HCT116 (cell line): ENCODE measurements around the gene SLC66A1. TPM values are rescaled to one million over a fixed set of nuclear protein-coding genes. Genes with fewer than 3 reads are reported as not detected.

Experiments used
- ATAC-seq: fragments of 200-7000 bp; cut with Tn5 transposase; 2 replicates; pipeline ENCODE4 v1.9.1; 2020; ENCODE audit warnings: mild to moderate bottlenecking, moderate library complexity
- BruUV-seq: library from RNA; stranded (reverse); fragments of 400-500 nt; replicated peaks from 2 replicates; lab custom pipeline; 2021; lab: Mats Ljungman, UMichigan
- CTCF ChIA-PET: fragments of 300-600 bp; sonication (Branson Sonifier 250); formaldehyde crosslinking; loops from one replicate; lab custom pipeline; 2021; ENCODE audit warnings: antibody characterized with exemption; lab: Charles Lee
- POLR2A ChIA-PET: fragments of 300-600, 350-600 bp; sonication (Branson Sonifier 250); formaldehyde crosslinking; loops from one replicate; lab custom pipeline; 2021; ENCODE audit warnings: antibody characterized with exemption; lab: Charles Lee
- RAD21 ChIA-PET, 2 experiments: fragments of 300-600 bp; sonication (Branson Sonifier 250); formaldehyde crosslinking; loops; one replicate each; lab custom pipeline; 2023; ENCODE audit warnings: low total read pairs in 2 of 2; ENCODE audit not compliant: uncharacterized antibody in 2 of 2, unreplicated experiment in 2 of 2, low non-redundant PET in 1 of 2; lab: Charles Lee
- DNase-seq: peaks from one replicate; pipeline ENCODE4 v3.0.0-alpha.2; 2010; ENCODE audit warnings: low read depth, low spot score
- H2AFZ ChIP-seq: fragments of 200-600 bp; shearing (Covaris generic), sonication (generic); 2 replicates; pipeline ENCODE4 v1.6.1; 2017; ENCODE audit warnings: low read depth, mixed run types, mixed read lengths, antibody characterized with exemption, low read length; ENCODE audit not compliant: poor library complexity, severe bottlenecking
- H3K27ac ChIP-seq: 2 replicates; pipeline ENCODE4 v1.5.1; 2012; ENCODE audit warnings: low read depth, low read length
- H3K27me3 ChIP-seq: fragments of 200-600 bp; sonication (generic); 2 replicates; pipeline ENCODE4 v1.6.1; 2016; ENCODE audit warnings: mixed run types, low read length, mixed read lengths; ENCODE audit not compliant: insufficient read depth
- H3K36me3 ChIP-seq, 2 experiments: fragments of 200-500 bp in 1 of 2; fragments of 200-600 bp in 1 of 2; sonication (Bioruptor generic) in 1 of 2; sonication (generic) in 1 of 2; 2 replicates each; pipeline versions ENCODE4 v1.5.1 to v1.6.1; 2014 to 2016; ENCODE audit warnings: low read length in 2 of 2, inconsistent platforms in 1 of 2, mixed read lengths in 1 of 2, mixed run types in 1 of 2; ENCODE audit not compliant: insufficient read depth in 2 of 2, control insufficient read depth in 1 of 2
- H3K4me1 ChIP-seq, 2 experiments: fragments of 200-600 bp in 1 of 2; sonication (generic) in 1 of 2; 2 replicates each; pipeline versions ENCODE4 v1.5.1 to v1.6.1; 2012 to 2017; ENCODE audit warnings: low read length in 2 of 2, inconsistent platforms in 1 of 2, mild to moderate bottlenecking in 1 of 2, mixed read lengths in 1 of 2, mixed run types in 1 of 2, moderate library complexity in 1 of 2; ENCODE audit not compliant: insufficient read depth in 2 of 2, control insufficient read depth in 1 of 2
- H3K4me2 ChIP-seq: fragments of 200-600 bp; sonication (generic); 2 replicates; pipeline ENCODE4 v1.6.1; 2017; ENCODE audit warnings: mixed run types, low read length, mixed read lengths
- H3K4me3 ChIP-seq, 2 experiments: fragments of 200-600 bp in 1 of 2; sonication (generic) in 1 of 2; replicated peaks in 1 of 2; 2 replicates each; pipeline ENCODE4 v1.5.1; 2011 to 2016; ENCODE audit warnings: low read length in 2 of 2, control low read depth in 1 of 2, low read depth in 1 of 2, mild to moderate bottlenecking in 1 of 2, mixed read lengths in 1 of 2, mixed run types in 1 of 2
- H3K79me2 ChIP-seq: fragments of 200-600 bp; sonication (generic); 2 replicates; pipeline ENCODE4 v1.6.1; 2017; ENCODE audit warnings: mild to moderate bottlenecking, mixed run types, low read length, moderate library complexity, mixed read lengths; ENCODE audit not compliant: insufficient read depth
- H3K9ac ChIP-seq: fragments of 200-600 bp; sonication (generic); 2 replicates; pipeline ENCODE4 v1.6.1; 2016; ENCODE audit warnings: low read length, mixed read lengths
- H3K9me2 ChIP-seq: fragments of 200-600 bp; sonication (generic), shearing (Covaris generic); 2 replicates; pipeline ENCODE4 v1.6.1; 2017; ENCODE audit warnings: mixed run types, mild to moderate bottlenecking, moderate library complexity; ENCODE audit not compliant: insufficient read depth
- H3K9me3 ChIP-seq, 2 experiments: fragments of 200-500 bp in 1 of 2; fragments of 200-600 bp in 1 of 2; sonication (Bioruptor generic) in 1 of 2; sonication (generic) in 1 of 2; 2 replicates each; pipeline ENCODE4 v1.6.1; 2014 to 2017; ENCODE audit warnings: low read length in 2 of 2, mixed read lengths in 2 of 2, inconsistent platforms in 1 of 2, low read depth in 1 of 2, mild to moderate bottlenecking in 1 of 2, mixed run types in 1 of 2, moderate library complexity in 1 of 2; ENCODE audit not compliant: control insufficient read depth in 1 of 2, insufficient read depth in 1 of 2
- H4K20me1 ChIP-seq: fragments of 200-600 bp; sonication (generic), shearing (Covaris generic); 2 replicates; pipeline ENCODE4 v1.6.1; 2017; ENCODE audit warnings: mixed run types, mild to moderate bottlenecking, moderate library complexity; ENCODE audit not compliant: insufficient read depth
- ELF1 ChIP-seq: IDR thresholded peaks from 2 replicates; pipeline ENCODE4 v1.6.1; 2012; ENCODE audit warnings: low read depth, borderline replicate concordance
- EZH2 ChIP-seq: fragments of 200-600 bp; sonication (generic); IDR thresholded peaks from 2 replicates; pipeline ENCODE4 v1.6.1; 2017; ENCODE audit warnings: antibody characterized with exemption, mixed run types
- POLR2A ChIP-seq: IDR thresholded peaks from 2 replicates; pipeline ENCODE4 v1.7.0; 2011; ENCODE audit warnings: borderline replicate concordance; ENCODE audit not compliant: insufficient read depth, insufficient read length; ENCODE audit errors: extremely low read depth
- RAD21 ChIP-seq: IDR thresholded peaks from 2 replicates; pipeline ENCODE4 v1.6.1; 2012; ENCODE audit warnings: low read depth, mild to moderate bottlenecking
- ZFX ChIP-seq: fragments of 450-650 bp; IDR thresholded peaks from 2 replicates; pipeline ENCODE4 v1.6.1; 2017
- intact Hi-C: fragments of 100-400 bp; cut with micrococcal nuclease; formaldehyde crosslinking; loops from 2 replicates; pipeline ENCODE4 v1.10.0; 2022
- total RNA-seq: library from RNA; stranded (reverse); gene quantifications from one replicate; pipeline ENCODE4 v1.2.1, GENCODE V29; 2021; ENCODE audit not compliant: unreplicated experiment
- TF ChIP-seq, protein P1 (sequence below): IDR thresholded peaks from 2 replicates; pipeline ENCODE4 v1.6.1; 2012; ENCODE audit warnings: low read depth

Gene SLC66A1
- total RNA-seq, 1 experiment from 2014 or later, result 11.1 TPM

DNA sequence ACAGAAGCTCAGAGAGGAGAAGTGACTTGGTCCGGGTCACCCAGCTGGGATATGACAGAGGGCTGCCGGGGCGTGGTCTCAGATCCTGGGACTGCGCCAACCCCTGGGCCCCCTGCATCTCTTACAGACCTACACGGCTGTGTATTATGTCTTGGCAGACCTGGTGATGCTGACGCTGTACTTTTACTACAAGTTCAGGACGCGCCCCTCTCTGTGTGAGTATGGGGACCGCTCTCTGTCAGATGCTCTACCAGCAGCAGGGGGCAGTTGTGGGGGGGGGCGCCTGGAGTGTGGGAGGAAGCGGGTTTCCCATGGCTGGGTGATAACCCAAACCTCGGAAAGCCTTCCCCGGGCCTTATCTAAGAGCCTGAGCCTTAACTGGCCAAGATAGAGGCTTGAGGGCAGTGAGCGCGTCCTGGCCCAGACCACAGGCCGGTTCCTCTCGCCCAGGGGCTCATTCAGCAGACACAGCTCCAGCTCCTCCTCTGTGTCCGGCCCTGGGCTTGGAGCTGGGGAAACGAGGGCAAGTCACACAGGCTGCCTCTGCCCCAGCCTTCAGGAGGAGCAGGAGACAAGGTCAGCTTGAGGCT lies 13.3 kb downstream of the SLC66A1 start:
- no peaks in the 10 kb centered on the region for H3K9me2 ChIP-seq
- ChIA-PET CTCF (no interaction called here), POLR2A (no interaction called here), RAD21 (no interaction called here)
- no peak overlapping the region for H2AFZ ChIP-seq
- BruUV-seq, result no TSS peak
- ATAC-seq (no peak), DNase-seq (no peak)
- TF ChIP-seq RAD21 (no peak), EZH2 (no peak), POLR2A (no peak), ELF1 (no peak), ZFX (no peak)
- TF ChIP-seq, protein P1, sequence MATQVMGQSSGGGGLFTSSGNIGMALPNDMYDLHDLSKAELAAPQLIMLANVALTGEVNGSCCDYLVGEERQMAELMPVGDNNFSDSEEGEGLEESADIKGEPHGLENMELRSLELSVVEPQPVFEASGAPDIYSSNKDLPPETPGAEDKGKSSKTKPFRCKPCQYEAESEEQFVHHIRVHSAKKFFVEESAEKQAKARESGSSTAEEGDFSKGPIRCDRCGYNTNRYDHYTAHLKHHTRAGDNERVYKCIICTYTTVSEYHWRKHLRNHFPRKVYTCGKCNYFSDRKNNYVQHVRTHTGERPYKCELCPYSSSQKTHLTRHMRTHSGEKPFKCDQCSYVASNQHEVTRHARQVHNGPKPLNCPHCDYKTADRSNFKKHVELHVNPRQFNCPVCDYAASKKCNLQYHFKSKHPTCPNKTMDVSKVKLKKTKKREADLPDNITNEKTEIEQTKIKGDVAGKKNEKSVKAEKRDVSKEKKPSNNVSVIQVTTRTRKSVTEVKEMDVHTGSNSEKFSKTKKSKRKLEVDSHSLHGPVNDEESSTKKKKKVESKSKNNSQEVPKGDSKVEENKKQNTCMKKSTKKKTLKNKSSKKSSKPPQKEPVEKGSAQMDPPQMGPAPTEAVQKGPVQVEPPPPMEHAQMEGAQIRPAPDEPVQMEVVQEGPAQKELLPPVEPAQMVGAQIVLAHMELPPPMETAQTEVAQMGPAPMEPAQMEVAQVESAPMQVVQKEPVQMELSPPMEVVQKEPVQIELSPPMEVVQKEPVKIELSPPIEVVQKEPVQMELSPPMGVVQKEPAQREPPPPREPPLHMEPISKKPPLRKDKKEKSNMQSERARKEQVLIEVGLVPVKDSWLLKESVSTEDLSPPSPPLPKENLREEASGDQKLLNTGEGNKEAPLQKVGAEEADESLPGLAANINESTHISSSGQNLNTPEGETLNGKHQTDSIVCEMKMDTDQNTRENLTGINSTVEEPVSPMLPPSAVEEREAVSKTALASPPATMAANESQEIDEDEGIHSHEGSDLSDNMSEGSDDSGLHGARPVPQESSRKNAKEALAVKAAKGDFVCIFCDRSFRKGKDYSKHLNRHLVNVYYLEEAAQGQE, result no peak
- no peaks in the 10 kb centered on the region for H3K4me1 ChIP-seq
- H3K27me3 ChIP-seq, result no peaks in the 10 kb centered on the region
- H3K4me3 ChIP-seq, result no peak overlapping the region
- H3K36me3 ChIP-seq, result no peaks in the 10 kb centered on the region; a peak in 1 of 4 replicates
- intact Hi-C loops, result no loop called here
- H3K9ac ChIP-seq, result no peak overlapping the region
- H3K9me3 ChIP-seq, result no peaks in the 10 kb centered on the region
- H3K4me2 ChIP-seq, result no peak overlapping the region
- H3K79me2 ChIP-seq, result no peaks in the 10 kb centered on the region
- no peaks in the 10 kb centered on the region for H4K20me1 ChIP-seq
- H3K27ac ChIP-seq, result no peak overlapping the region
